Neural cell (in vitro differentiated cells): ENCODE data around the gene PATL1. TPM values are rescaled to one million over a fixed set of nuclear protein-coding genes. Genes with fewer than 3 reads are reported as not detected.
"Not testable (repeated sequence)": the region's sequence is repeated elsewhere in the genome, so short reads cannot be mapped to it uniquely, and the experiment has no call there.

Source experiments
- H2AFZ ChIP-seq: fragments of 200-600, 300-800 bp; sonication (generic), shearing (Covaris generic); 2 replicates; pipeline ENCODE4 v1.6.0; 2014; ENCODE audit warnings: low read depth, mild to moderate bottlenecking, antibody characterized with exemption, low read length, moderate library complexity
- H3F3A ChIP-seq: fragments of 200-600 bp; shearing (Covaris generic); 2 replicates; pipeline ENCODE4 v1.6.1; 2016; ENCODE audit warnings: mild to moderate bottlenecking, moderate library complexity, mixed read lengths, antibody characterized with exemption, low read length; ENCODE audit not compliant: insufficient read depth, poor library complexity, severe bottlenecking
- H3K27ac ChIP-seq: fragments of 200-600, 300-800 bp; sonication (generic), shearing (Covaris generic); 2 replicates; pipeline ENCODE4 v1.5.1; 2014; ENCODE audit warnings: mild to moderate bottlenecking, low read length, moderate library complexity
- H3K27me3 ChIP-seq: fragments of 300-800, 200-600 bp; sonication (generic), shearing (Covaris generic); 2 replicates; pipeline ENCODE4 v1.6.0; 2014; ENCODE audit warnings: mild to moderate bottlenecking, low read depth, low read length, moderate library complexity; ENCODE audit not compliant: insufficient read depth
- H3K36me3 ChIP-seq: fragments of 300-800, 200-600 bp; sonication (generic), shearing (Covaris generic); 2 replicates; pipeline ENCODE4 v1.5.1; 2014; ENCODE audit warnings: mild to moderate bottlenecking, antibody characterized with exemption, low read length, moderate library complexity; ENCODE audit not compliant: insufficient read depth
- H3K4me2 ChIP-seq: fragments of 300-800, 200-600 bp; sonication (generic), shearing (Covaris generic); 2 replicates; pipeline ENCODE4 v1.6.0; 2014; ENCODE audit warnings: mild to moderate bottlenecking, low read length
- H3K4me3 ChIP-seq: fragments of 300-800, 200-600 bp; sonication (generic), shearing (Covaris generic); 2 replicates; pipeline ENCODE4 v1.5.1; 2014; ENCODE audit warnings: mild to moderate bottlenecking, low read length, moderate library complexity
- H3K79me2 ChIP-seq: fragments of 200-600 bp; shearing (Covaris generic); replicated peaks from 2 replicates; pipeline ENCODE4 v1.6.0; 2014; ENCODE audit warnings: mild to moderate bottlenecking, low read length, moderate library complexity; ENCODE audit not compliant: insufficient read depth
- H3K9ac ChIP-seq: fragments of 300-800, 200-600 bp; sonication (generic), shearing (Covaris generic); 2 replicates; pipeline ENCODE4 v1.6.1; 2016; ENCODE audit warnings: mild to moderate bottlenecking, low read length, mixed read lengths
- H3K9me2 ChIP-seq: fragments of 200-600 bp; shearing (Covaris generic); 2 replicates; pipeline ENCODE4 v1.6.1; 2016; ENCODE audit warnings: mild to moderate bottlenecking, low read length, mixed read lengths; ENCODE audit not compliant: insufficient read depth
- H3K9me3 ChIP-seq: fragments of 200-600, 300-800 bp; sonication (generic), shearing (Covaris generic); 2 replicates; pipeline ENCODE4 v1.6.1; 2016; ENCODE audit warnings: mild to moderate bottlenecking, mixed run types, low read length, moderate library complexity, mixed read lengths
- H4K20me1 ChIP-seq: fragments of 200-600 bp; shearing (Covaris generic); 2 replicates; pipeline ENCODE4 v1.6.1; 2016; ENCODE audit warnings: mild to moderate bottlenecking, mixed run types; ENCODE audit not compliant: insufficient read depth
- CTCF ChIP-seq: fragments of 450-650 bp; IDR thresholded peaks from 2 replicates; pipeline ENCODE4 v1.5.1; 2014; ENCODE audit warnings: antibody characterized with exemption, mild to moderate bottlenecking, moderate library complexity; ENCODE audit not compliant: poor library complexity, severe bottlenecking
- EP300 ChIP-seq: fragments of 450-650 bp; conservative IDR thresholded peaks from 2 replicates; pipeline ENCODE4 v1.6.1; 2014; ENCODE audit warnings: antibody characterized with exemption, mild to moderate bottlenecking, moderate library complexity; ENCODE audit not compliant: poor library complexity, severe bottlenecking
- EZH2 ChIP-seq: fragments of 200-600, 300-800 bp; shearing (Covaris generic), sonication (generic); IDR thresholded peaks from 2 replicates; pipeline ENCODE4 v1.6.1; 2014; ENCODE audit warnings: antibody characterized with exemption, low read length, borderline replicate concordance, mild to moderate bottlenecking; ENCODE audit not compliant: insufficient read depth, poor library complexity, severe bottlenecking
- MXI1 ChIP-seq: fragments of 450-650 bp; conservative IDR thresholded peaks from 2 replicates; pipeline ENCODE4 v1.6.1; 2014; ENCODE audit warnings: antibody characterized with exemption, mild to moderate bottlenecking; ENCODE audit not compliant: poor library complexity, severe bottlenecking
- POLR2AphosphoS5 ChIP-seq: IDR thresholded peaks from 2 replicates; pipeline ENCODE4 v1.6.1; 2012
- RAD21 ChIP-seq: fragments of 450-650 bp; conservative IDR thresholded peaks from 2 replicates; pipeline ENCODE4 v1.6.1; 2014; ENCODE audit warnings: antibody characterized with exemption, mild to moderate bottlenecking, moderate library complexity
- REST ChIP-seq: IDR thresholded peaks from 2 replicates; pipeline ENCODE4 v1.6.1; 2012; ENCODE audit warnings: borderline replicate concordance
- SMC3 ChIP-seq: fragments of 450-650 bp; conservative IDR thresholded peaks from 2 replicates; pipeline ENCODE4 v1.6.1; 2014; ENCODE audit warnings: antibody characterized with exemption, mild to moderate bottlenecking, moderate library complexity; ENCODE audit not compliant: poor library complexity
- TAF1 ChIP-seq: IDR thresholded peaks from 2 replicates; pipeline ENCODE4 v1.6.1; 2012; ENCODE audit warnings: low read depth
- polyA plus RNA-seq: library from polyadenylated mRNA; depleted of rRNA; stranded (reverse); fragments of >200 nt; gene quantifications from 2 replicates; pipeline ENCODE4 v1.2.3, GENCODE V29; 2014

PATL1 gene
- polyA plus RNA-seq, 1 donor from 2014 or later, result 3.2 TPM

- H4K20me1 ChIP-seq, result no peaks in the 10 kb centered on the region
- no peak overlapping the region for H3K4me3 ChIP-seq
- H3K9me2 ChIP-seq, result no peaks in the 10 kb centered on the region
- H3K4me2 ChIP-seq, result no peak overlapping the region
- no peaks in the 10 kb centered on the region for H3F3A ChIP-seq
- no peaks in the 10 kb centered on the region for H3K79me2 ChIP-seq
- no peak for TF ChIP-seq RAD21
- H3K36me3 ChIP-seq, result no peaks in the 10 kb centered on the region
- no peak overlapping the region for H3K9ac ChIP-seq
- no peaks in the 10 kb centered on the region for H3K27me3 ChIP-seq
- H3K27ac ChIP-seq, result no peak overlapping the region
- H2AFZ ChIP-seq, result no peak overlapping the region
- H3K9me3 ChIP-seq, result peaks cover 4% of the 10 kb centered on the region
Observed at GRCh38 chr11:59689015-59689414, 20.2 kb upstream of the PATL1 start.

- H3K9me2 ChIP-seq, H3K9ac ChIP-seq, H3K27me3 ChIP-seq, H3K27ac ChIP-seq, H3F3A ChIP-seq, H4K20me1 ChIP-seq, H3K79me2 ChIP-seq, H3K4me3 ChIP-seq, H2AFZ ChIP-seq, H3K9me3 ChIP-seq, H3K4me2 ChIP-seq, H3K36me3 ChIP-seq: not testable (repeated sequence)
Observed at GRCh38 chr11:59681260-59681725, 12.5 kb upstream of the PATL1 start.

- Histone ChIP-seq H3K9me3 (peaks cover 4% of the 10 kb centered on the region), H3K9me2 (no peaks in the 10 kb centered on the region), H3K79me2 (no peaks in the 10 kb centered on the region), H3K27ac (no peak overlapping the region), H3K4me2 (no peak overlapping the region), H4K20me1 (no peaks in the 10 kb centered on the region), H3K9ac (no peak overlapping the region), H3K36me3 (no peaks in the 10 kb centered on the region), H3F3A (no peaks in the 10 kb centered on the region), H2AFZ (no peak overlapping the region), H3K4me3 (no peak overlapping the region), H3K27me3 (no peaks in the 10 kb centered on the region)
- TF ChIP-seq CTCF, result peak; percentile 57
- no peak for TF ChIP-seq TAF1
- TF ChIP-seq POLR2AphosphoS5, result no peak
- no peak for TF ChIP-seq EZH2
- TF ChIP-seq EP300, result no peak
- peak; percentile 64 for TF ChIP-seq RAD21
- no peak for TF ChIP-seq MXI1
- TF ChIP-seq SMC3, result peak; percentile 49
- TF ChIP-seq REST, result no peak
Observed at GRCh38 chr11:59680287-59681154, 11.7 kb upstream of the PATL1 start.
